ENCODE data around the gene DOCK3. TPM values are rescaled to one million over a fixed set of nuclear protein-coding genes. Genes with fewer than 3 reads are reported as not detected.

The DOCK3 gene
- polyA plus RNA-seq, 1 donor from 2014 or later = 15.6 TPM

DNA sequence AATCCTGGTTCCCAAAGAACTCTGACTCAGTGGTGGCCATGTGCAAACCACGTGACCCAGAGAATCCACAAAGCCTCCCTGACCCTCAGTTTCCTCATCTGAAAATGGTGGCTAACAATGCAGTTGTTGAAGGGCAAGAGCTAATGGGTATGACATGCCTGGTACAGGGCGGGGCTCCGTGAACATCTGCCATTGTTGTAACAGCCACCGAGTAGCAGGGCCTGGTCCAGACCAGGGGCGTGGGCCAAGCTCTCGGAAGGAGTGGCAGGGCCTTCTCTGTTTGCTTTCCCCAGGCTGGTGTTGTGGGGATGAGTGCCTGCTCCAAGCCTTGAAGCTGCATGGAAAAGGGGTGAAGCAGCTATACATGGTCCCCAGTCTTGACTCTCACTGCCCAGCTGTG is 44.3 kb upstream of the DOCK3 start:
- no peak overlapping the region for H3K4me3 ChIP-seq (ENCODE audit: low read length)
- TF ChIP-seq, protein P1, sequence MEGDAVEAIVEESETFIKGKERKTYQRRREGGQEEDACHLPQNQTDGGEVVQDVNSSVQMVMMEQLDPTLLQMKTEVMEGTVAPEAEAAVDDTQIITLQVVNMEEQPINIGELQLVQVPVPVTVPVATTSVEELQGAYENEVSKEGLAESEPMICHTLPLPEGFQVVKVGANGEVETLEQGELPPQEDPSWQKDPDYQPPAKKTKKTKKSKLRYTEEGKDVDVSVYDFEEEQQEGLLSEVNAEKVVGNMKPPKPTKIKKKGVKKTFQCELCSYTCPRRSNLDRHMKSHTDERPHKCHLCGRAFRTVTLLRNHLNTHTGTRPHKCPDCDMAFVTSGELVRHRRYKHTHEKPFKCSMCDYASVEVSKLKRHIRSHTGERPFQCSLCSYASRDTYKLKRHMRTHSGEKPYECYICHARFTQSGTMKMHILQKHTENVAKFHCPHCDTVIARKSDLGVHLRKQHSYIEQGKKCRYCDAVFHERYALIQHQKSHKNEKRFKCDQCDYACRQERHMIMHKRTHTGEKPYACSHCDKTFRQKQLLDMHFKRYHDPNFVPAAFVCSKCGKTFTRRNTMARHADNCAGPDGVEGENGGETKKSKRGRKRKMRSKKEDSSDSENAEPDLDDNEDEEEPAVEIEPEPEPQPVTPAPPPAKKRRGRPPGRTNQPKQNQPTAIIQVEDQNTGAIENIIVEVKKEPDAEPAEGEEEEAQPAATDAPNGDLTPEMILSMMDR (IDR thresholded peaks at IDR 0.05; ENCODE audit: poor library complexity, severe bottlenecking) = no peak
- TF ChIP-seq, protein P2, sequence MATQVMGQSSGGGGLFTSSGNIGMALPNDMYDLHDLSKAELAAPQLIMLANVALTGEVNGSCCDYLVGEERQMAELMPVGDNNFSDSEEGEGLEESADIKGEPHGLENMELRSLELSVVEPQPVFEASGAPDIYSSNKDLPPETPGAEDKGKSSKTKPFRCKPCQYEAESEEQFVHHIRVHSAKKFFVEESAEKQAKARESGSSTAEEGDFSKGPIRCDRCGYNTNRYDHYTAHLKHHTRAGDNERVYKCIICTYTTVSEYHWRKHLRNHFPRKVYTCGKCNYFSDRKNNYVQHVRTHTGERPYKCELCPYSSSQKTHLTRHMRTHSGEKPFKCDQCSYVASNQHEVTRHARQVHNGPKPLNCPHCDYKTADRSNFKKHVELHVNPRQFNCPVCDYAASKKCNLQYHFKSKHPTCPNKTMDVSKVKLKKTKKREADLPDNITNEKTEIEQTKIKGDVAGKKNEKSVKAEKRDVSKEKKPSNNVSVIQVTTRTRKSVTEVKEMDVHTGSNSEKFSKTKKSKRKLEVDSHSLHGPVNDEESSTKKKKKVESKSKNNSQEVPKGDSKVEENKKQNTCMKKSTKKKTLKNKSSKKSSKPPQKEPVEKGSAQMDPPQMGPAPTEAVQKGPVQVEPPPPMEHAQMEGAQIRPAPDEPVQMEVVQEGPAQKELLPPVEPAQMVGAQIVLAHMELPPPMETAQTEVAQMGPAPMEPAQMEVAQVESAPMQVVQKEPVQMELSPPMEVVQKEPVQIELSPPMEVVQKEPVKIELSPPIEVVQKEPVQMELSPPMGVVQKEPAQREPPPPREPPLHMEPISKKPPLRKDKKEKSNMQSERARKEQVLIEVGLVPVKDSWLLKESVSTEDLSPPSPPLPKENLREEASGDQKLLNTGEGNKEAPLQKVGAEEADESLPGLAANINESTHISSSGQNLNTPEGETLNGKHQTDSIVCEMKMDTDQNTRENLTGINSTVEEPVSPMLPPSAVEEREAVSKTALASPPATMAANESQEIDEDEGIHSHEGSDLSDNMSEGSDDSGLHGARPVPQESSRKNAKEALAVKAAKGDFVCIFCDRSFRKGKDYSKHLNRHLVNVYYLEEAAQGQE (IDR thresholded peaks at IDR 0.05; ENCODE audit: borderline replicate concordance) = no peak
- TF ChIP-seq EP300 (conservative IDR thresholded peaks at IDR 0.05; ENCODE audit: poor library complexity, severe bottlenecking) = no peak
- TF ChIP-seq SMC3 (conservative IDR thresholded peaks at IDR 0.05; ENCODE audit: poor library complexity) = no peak
- no peak for TF ChIP-seq POLR2AphosphoS5 (IDR thresholded peaks at IDR 0.05)
- TF ChIP-seq MXI1 (conservative IDR thresholded peaks at IDR 0.05; ENCODE audit: poor library complexity, severe bottlenecking) = no peak
- TF ChIP-seq EZH2 (IDR thresholded peaks at IDR 0.05; ENCODE audit: borderline replicate concordance, insufficient read depth, low read length, poor library complexity, severe bottlenecking) = no peak
- TF ChIP-seq RAD21 (conservative IDR thresholded peaks at IDR 0.05) = no peak
- no peak for TF ChIP-seq TAF1 (IDR thresholded peaks at IDR 0.05; ENCODE audit: low read depth)
- H3K9ac ChIP-seq (ENCODE audit: low read length) = no peak overlapping the region
- H3K27ac ChIP-seq (ENCODE audit: low read length) = no peak overlapping the region
- H3K36me3 ChIP-seq (ENCODE audit: insufficient read depth, low read length) = no peaks in the 10 kb centered on the region
- no peaks in the 10 kb centered on the region for H3K79me2 ChIP-seq (replicated peaks; ENCODE audit: insufficient read depth, low read length)
- no peak overlapping the region for H3K4me2 ChIP-seq (ENCODE audit: low read length)
- no peaks in the 10 kb centered on the region for H3K9me3 ChIP-seq (ENCODE audit: low read length)
- no peaks in the 10 kb centered on the region for H4K20me1 ChIP-seq (ENCODE audit: insufficient read depth)
- no peaks in the 10 kb centered on the region for H3K27me3 ChIP-seq (ENCODE audit: insufficient read depth, low read depth, low read length)
- H3F3A ChIP-seq (ENCODE audit: insufficient read depth, low read length, poor library complexity, severe bottlenecking) = no peaks in the 10 kb centered on the region
- no peak overlapping the region for H2AFZ ChIP-seq (ENCODE audit: low read depth, low read length)
- H3K9me2 ChIP-seq (ENCODE audit: insufficient read depth, low read length) = no peaks in the 10 kb centered on the region

DNA sequence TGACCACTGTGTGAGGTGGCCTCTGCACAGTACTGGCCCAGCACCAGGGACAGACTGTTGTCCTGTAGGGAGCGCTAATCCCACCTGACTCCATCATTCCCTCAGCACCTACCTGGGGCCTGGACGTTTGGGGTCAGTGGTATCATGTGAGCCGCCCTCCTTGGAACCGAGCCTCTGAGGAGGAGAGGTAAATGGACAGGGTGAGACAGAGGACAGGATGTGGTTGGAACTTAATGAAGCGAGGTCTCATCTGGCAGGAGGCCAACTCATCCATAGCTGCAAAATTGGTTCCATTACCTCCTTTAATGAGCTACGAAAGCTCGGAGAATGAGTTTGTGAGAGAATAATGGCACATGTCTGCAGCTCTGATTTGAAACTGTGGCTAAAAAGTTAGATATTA is 43.9 kb upstream of the DOCK3 start:
- no peaks in the 10 kb centered on the region for H3K9me2 ChIP-seq (ENCODE audit: insufficient read depth, low read length)
- no peaks in the 10 kb centered on the region for H3K27me3 ChIP-seq (ENCODE audit: insufficient read depth, low read depth, low read length)
- H3K4me3 ChIP-seq (ENCODE audit: low read length) = no peak overlapping the region
- no peak overlapping the region for H2AFZ ChIP-seq (ENCODE audit: low read depth, low read length)
- H3K27ac ChIP-seq (ENCODE audit: low read length) = no peak overlapping the region
- H3K9ac ChIP-seq (ENCODE audit: low read length) = no peak overlapping the region
- no peaks in the 10 kb centered on the region for H4K20me1 ChIP-seq (ENCODE audit: insufficient read depth)
- H3F3A ChIP-seq (ENCODE audit: insufficient read depth, low read length, poor library complexity, severe bottlenecking) = no peaks in the 10 kb centered on the region
- no peaks in the 10 kb centered on the region for H3K9me3 ChIP-seq (ENCODE audit: low read length)
- TF ChIP-seq TAF1 (IDR thresholded peaks at IDR 0.05; ENCODE audit: low read depth) (no peak), EZH2 (IDR thresholded peaks at IDR 0.05; ENCODE audit: borderline replicate concordance, insufficient read depth, low read length, poor library complexity, severe bottlenecking) (no peak), EP300 (conservative IDR thresholded peaks at IDR 0.05; ENCODE audit: poor library complexity, severe bottlenecking) (no peak), RAD21 (conservative IDR thresholded peaks at IDR 0.05) (no peak), MXI1 (conservative IDR thresholded peaks at IDR 0.05; ENCODE audit: poor library complexity, severe bottlenecking) (no peak), POLR2AphosphoS5 (IDR thresholded peaks at IDR 0.05) (no peak), SMC3 (conservative IDR thresholded peaks at IDR 0.05; ENCODE audit: poor library complexity) (no peak)
- TF ChIP-seq, protein P1 (IDR thresholded peaks at IDR 0.05; ENCODE audit: poor library complexity, severe bottlenecking) = no peak
- TF ChIP-seq, protein P2 (IDR thresholded peaks at IDR 0.05; ENCODE audit: borderline replicate concordance) = no peak
- no peak overlapping the region for H3K4me2 ChIP-seq (ENCODE audit: low read length)
- no peaks in the 10 kb centered on the region for H3K79me2 ChIP-seq (replicated peaks; ENCODE audit: insufficient read depth, low read length)
- H3K36me3 ChIP-seq (ENCODE audit: insufficient read depth, low read length) = no peaks in the 10 kb centered on the region

Measured in neural cell (in vitro differentiated cells).